ENCODE results near the gene DNAJC15. TPM values are rescaled to one million over a fixed set of nuclear protein-coding genes. Genes with fewer than 3 reads are reported as not detected.

The DNAJC15 gene
- total RNA-seq, 4 donors from 2014 or later = 10.5 to 18.3 (median 11.4) TPM

GRCh38 chr13:43156916-43157315 lies 133.5 kb downstream of the DNAJC15 start:
- H3K36me3 ChIP-seq = no peaks in the 10 kb centered on the region
- no peak for DNase-seq
- in situ Hi-C loops (cut with MboI; ENCODE audit: low pct_ligation_motif_present in 1 of 4, low pct_unique_long_range_greater_than_20kb in 1 of 4, low sequenced_read_pairs in 3 of 4) (no loop called here), intact Hi-C loops (cut with DNase I; ENCODE audit: low total_unique reads) (no loop called here)
- no peaks in the 10 kb centered on the region for H3K27me3 ChIP-seq
- H3K27ac ChIP-seq = no peak overlapping the region
- H3K4me3 ChIP-seq = no peak overlapping the region
- no peaks in the 10 kb centered on the region for H3K9me3 ChIP-seq
- no peak for TF ChIP-seq POLR2A (IDR thresholded peaks at IDR 0.05)
- no peak for TF ChIP-seq POLR2AphosphoS5 (IDR thresholded peaks at IDR 0.05)
- TF ChIP-seq EP300 (IDR thresholded peaks at IDR 0.05; ENCODE audit: low read depth) = no peak
- TF ChIP-seq CTCF (IDR thresholded peaks at IDR 0.05) = no peak
- 93 to 100% methylated on average over 2 of the region's 2 CpGs for WGBS, 2 donors (ENCODE audit: low coverage in 1 of 2)
- H3K4me1 ChIP-seq = no peaks in the 10 kb centered on the region

DNA sequence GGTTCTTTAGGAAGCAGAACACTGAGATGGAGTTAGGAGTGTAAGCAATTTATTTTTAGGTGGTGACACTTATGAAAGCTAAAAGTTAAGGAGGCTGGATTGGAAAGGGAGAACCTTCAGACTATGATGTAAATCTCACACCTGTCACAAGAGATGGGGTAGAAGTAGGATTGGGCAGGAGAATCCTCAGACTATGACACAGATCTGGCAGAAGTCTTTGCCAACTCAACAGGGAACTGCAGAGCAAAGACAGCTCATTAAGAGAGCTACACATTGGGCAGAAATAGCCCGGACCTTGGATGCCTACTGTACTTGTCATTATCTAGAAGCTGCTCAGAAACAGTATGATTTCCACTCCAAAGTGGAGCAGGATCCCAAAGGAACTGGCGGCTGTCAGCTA lies 134.4 kb downstream of the DNAJC15 start:
- 47% methylated on average over 2 of the region's 2 CpGs; no CpG with 5 or more reads in 1 of the 2 donors for WGBS, 2 donors (ENCODE audit: low coverage in 1 of 2)
- no peaks in the 10 kb centered on the region for H3K36me3 ChIP-seq

DNA sequence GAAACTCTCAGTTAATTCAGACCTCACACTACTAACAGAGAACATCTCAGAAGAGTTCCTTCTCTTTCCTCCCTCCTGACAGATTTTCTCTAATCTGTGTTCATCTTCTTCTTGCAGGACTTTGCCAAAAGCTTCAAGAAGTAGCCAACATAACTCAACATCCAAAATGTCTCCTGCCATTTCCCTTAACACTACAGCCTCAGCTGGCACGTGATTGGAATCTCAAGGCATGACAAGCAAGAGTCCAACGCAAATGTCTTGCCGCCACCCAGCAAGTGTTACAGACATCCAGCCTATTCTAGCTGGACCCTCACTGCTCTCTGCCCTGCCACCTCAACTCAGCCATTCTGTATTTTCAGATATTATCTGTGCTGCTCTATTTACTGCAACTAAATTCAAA lies 135.1 kb downstream of the DNAJC15 start:
- Histone ChIP-seq H3K9me3 (no peaks in the 10 kb centered on the region), H3K36me3 (no peaks in the 10 kb centered on the region), H3K4me1 (no peaks in the 10 kb centered on the region), H3K4me3 (no peak overlapping the region), H3K27me3 (no peaks in the 10 kb centered on the region), H3K27ac (no peak overlapping the region)
- WGBS, 2 donors (ENCODE audit: low coverage in 1 of 2) = 80 to 91% methylated on average over 1 to 3 of the region's 3 CpGs
- no peak for TF ChIP-seq POLR2A (IDR thresholded peaks at IDR 0.05)
- TF ChIP-seq POLR2AphosphoS5 (IDR thresholded peaks at IDR 0.05) = no peak
- no peak for TF ChIP-seq EP300 (IDR thresholded peaks at IDR 0.05; ENCODE audit: low read depth)
- TF ChIP-seq CTCF (IDR thresholded peaks at IDR 0.05) = no peak
- in situ Hi-C loops (cut with MboI; ENCODE audit: low pct_ligation_motif_present in 1 of 4, low pct_unique_long_range_greater_than_20kb in 1 of 4, low sequenced_read_pairs in 3 of 4) (no loop called here), intact Hi-C loops (cut with DNase I; ENCODE audit: low total_unique reads) (no loop called here)
- DNase-seq = no peak

More for the DNA sequence above, 134.4 kb downstream of the DNAJC15 start:
- Histone ChIP-seq H3K27ac (no peak overlapping the region), H3K9me3 (no peaks in the 10 kb centered on the region), H3K4me3 (no peak overlapping the region), H3K27me3 (no peaks in the 10 kb centered on the region), H3K4me1 (no peaks in the 10 kb centered on the region)
- intact Hi-C loops (cut with DNase I; ENCODE audit: low total_unique reads) = no loop called here
- DNase-seq = no peak
- in situ Hi-C loops (cut with MboI; ENCODE audit: low pct_ligation_motif_present in 1 of 4, low pct_unique_long_range_greater_than_20kb in 1 of 4, low sequenced_read_pairs in 3 of 4) = no loop called here
- TF ChIP-seq POLR2AphosphoS5 (IDR thresholded peaks at IDR 0.05) (no peak), EP300 (IDR thresholded peaks at IDR 0.05; ENCODE audit: low read depth) (no peak), CTCF (IDR thresholded peaks at IDR 0.05) (no peak)

DNA sequence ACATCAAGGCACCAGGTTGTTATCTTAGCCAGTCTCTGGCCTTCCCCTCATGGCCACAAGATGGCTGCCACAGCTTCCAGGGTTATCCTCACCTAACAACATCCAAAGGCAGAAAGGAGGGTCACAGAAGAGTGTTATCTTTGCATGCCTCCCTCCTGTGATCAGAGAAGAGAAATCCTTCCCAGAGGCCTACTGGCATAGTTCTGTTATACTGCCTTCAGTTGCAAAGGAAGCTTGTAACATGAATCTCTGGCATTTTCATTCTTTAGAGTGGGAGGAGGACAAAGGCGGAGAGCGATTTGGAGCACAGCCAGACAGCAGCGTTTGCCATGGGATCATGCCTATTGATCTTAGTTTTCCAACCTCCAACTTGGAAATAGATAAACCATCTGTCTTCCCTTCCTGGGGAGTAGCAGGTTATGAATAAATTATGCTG lies 135.7 kb downstream of the DNAJC15 start:
- no peak for DNase-seq
- no peak overlapping the region for H3K27ac ChIP-seq
- in situ Hi-C loops (cut with MboI; ENCODE audit: low pct_ligation_motif_present in 1 of 4, low pct_unique_long_range_greater_than_20kb in 1 of 4, low sequenced_read_pairs in 3 of 4) = no loop called here
- no peaks in the 10 kb centered on the region for H3K27me3 ChIP-seq
- no peaks in the 10 kb centered on the region for H3K9me3 ChIP-seq
- no peak overlapping the region for H3K4me3 ChIP-seq
- no peaks in the 10 kb centered on the region for H3K4me1 ChIP-seq
- 31 to 36% methylated on average over 3 of the region's 3 CpGs for WGBS, 2 donors (ENCODE audit: low coverage in 1 of 2)
- no peaks in the 10 kb centered on the region for H3K36me3 ChIP-seq
- no peak for TF ChIP-seq CTCF (IDR thresholded peaks at IDR 0.05)
- TF ChIP-seq POLR2A (IDR thresholded peaks at IDR 0.05) = no peak
- TF ChIP-seq EP300 (IDR thresholded peaks at IDR 0.05; ENCODE audit: low read depth) = no peak
- no peak for TF ChIP-seq POLR2AphosphoS5 (IDR thresholded peaks at IDR 0.05)
- intact Hi-C loops (cut with DNase I; ENCODE audit: low total_unique reads) = no loop called here

Other genes starting within 250 kb of the DNAJC15 start
- gene FAM216B, start 242.0 kb upstream of the DNAJC15 start, total RNA-seq = not detected
- gene EPSTI1, start 31.3 kb upstream of the DNAJC15 start, total RNA-seq = 100 to 1,000 TPM in 1 of 4 donors, 10 to 100 TPM in 3; 13.1 to 145 (median 18.7) TPM

Measured in transverse colon (tissue), 4 donors.